GM12874 (cell line): ENCODE data around the gene LRP5.

Experiments
- CTCF ChIP-seq: IDR thresholded peaks from 2 replicates; pipeline ENCODE4 v1.5.1; 2011; ENCODE audit warnings: low read depth, mild to moderate bottlenecking, control low read depth, low read length, moderate library complexity; ENCODE audit not compliant: insufficient read depth

The LRP5 gene

GRCh38 chr11:68441466-68442230 is 129.3 kb downstream of the LRP5 start:
- TF ChIP-seq CTCF = no peak

GRCh38 chr11:68442433-68442832 is 130.0 kb downstream of the LRP5 start:
- no peak for TF ChIP-seq CTCF

- TF ChIP-seq CTCF = no peak
Observed at GRCh38 chr11:68444566-68444965, 132.2 kb downstream of the LRP5 start.

- TF ChIP-seq CTCF = no peak
Observed at GRCh38 chr11:68445531-68446035, 133.2 kb downstream of the LRP5 start.

- TF ChIP-seq CTCF = no peak
Observed at GRCh38 chr11:68446046-68446725, 133.8 kb downstream of the LRP5 start.

GRCh38 chr11:68447015-68447801 is 134.8 kb downstream of the LRP5 start:
- peak; percentile 98 for TF ChIP-seq CTCF

- TF ChIP-seq CTCF = no peak
Observed at GRCh38 chr11:68448604-68449011, 136.2 kb downstream of the LRP5 start.
